Glutamatergic neuron (in vitro differentiated cells): ENCODE measurements around the gene ACYP1. TPM values are rescaled to one million over a fixed set of nuclear protein-coding genes. Genes with fewer than 3 reads are reported as not detected.
A peak's percentile ranks its signal among the peaks of the same experiment; 100 is the strongest.

Source experiments
- DNase-seq: peaks from one replicate; pipeline ENCODE4 v3.0.0; 2022
- H3K27ac Mint-ChIP-seq: one replicate; pipeline ENCODE4 v1.8.0; 2020; ENCODE audit warnings: mild to moderate bottlenecking, mixed read lengths, inconsistent platforms; ENCODE audit not compliant: unreplicated experiment
- H3K27me3 Mint-ChIP-seq: one replicate; pipeline ENCODE4 v1.8.0; 2020; ENCODE audit warnings: mild to moderate bottlenecking, moderate library complexity, mixed read lengths, inconsistent platforms; ENCODE audit not compliant: unreplicated experiment
- H3K36me3 Mint-ChIP-seq: one replicate; pipeline ENCODE4 v1.8.0; 2020; ENCODE audit warnings: mild to moderate bottlenecking, mixed read lengths, inconsistent platforms; ENCODE audit not compliant: unreplicated experiment
- H3K4me1 Mint-ChIP-seq: one replicate; pipeline ENCODE4 v1.8.0; 2020; ENCODE audit warnings: mild to moderate bottlenecking, low read depth, mixed read lengths, inconsistent platforms; ENCODE audit not compliant: unreplicated experiment
- H3K4me3 Mint-ChIP-seq: one replicate; pipeline ENCODE4 v1.8.0; 2020; ENCODE audit warnings: mild to moderate bottlenecking, mixed read lengths, inconsistent platforms; ENCODE audit not compliant: unreplicated experiment
- H3K9me3 Mint-ChIP-seq: one replicate; pipeline ENCODE4 v1.8.0; 2020; ENCODE audit warnings: mild to moderate bottlenecking, moderate library complexity, mixed read lengths, inconsistent platforms; ENCODE audit not compliant: unreplicated experiment
- CTCF ChIP-seq: fragments of 200-600 bp; sonication (generic); IDR thresholded peaks from one replicate; pipeline ENCODE4 v1.5.0; 2021; ENCODE audit not compliant: partially characterized antibody, unreplicated experiment
- long read RNA-seq: library from polyadenylated mRNA; unstranded; transcript quantifications from one replicate; pipeline ENCODE4 v2.0.0, GENCODE V29; 2020; ENCODE audit not compliant: unreplicated experiment
- total RNA-seq: library from RNA; stranded (reverse); fragmentation: NEBNext Ultra II Directional; extraction: Animal tissue kit (Norgen Biotek cat#: 25700); gene quantifications from one replicate; pipeline ENCODE4 v1.2.1, GENCODE V29; 2021; ENCODE audit not compliant: unreplicated experiment

Gene ACYP1
- total RNA-seq = 14.3 TPM
- long read RNA-seq, transcript ACYP1-201 (3 exons, 627 nt) = major isoform, 5 of 8 reads
- long read RNA-seq, partial matches to known transcripts = 0 of 8 reads
- long read RNA-seq, other reads (novel, unspliced or antisense) = 0 of 8 reads

GRCh38 chr14:75063491-75064204 is at the start of gene ACYP1:
ACYP1 (minus strand) TSS chr14:75064024; CDS start chr14:75063553, 471 bp downstream.
- DNase-seq = peak; percentile 95
- Mint-ChIP-seq H3K27ac (peak within 1 kb of the TSS; percentile 29), H3K4me3 (peak within 1 kb of the TSS; percentile 98), H3K4me1 (peaks cover 4% of the 10 kb centered on the region), H3K36me3 (peaks cover 4% of the 10 kb centered on the region), H3K9me3 (peaks cover 2% of the 10 kb centered on the region), H3K27me3 (peaks cover 2% of the 10 kb centered on the region)
- no peak for TF ChIP-seq CTCF

- no peaks in the 10 kb centered on the region for H3K27me3 Mint-ChIP-seq
- H3K4me3 Mint-ChIP-seq = no peak overlapping the region
- H3K4me1 Mint-ChIP-seq = no peaks in the 10 kb centered on the region
- no peaks in the 10 kb centered on the region for H3K36me3 Mint-ChIP-seq
- no peak for TF ChIP-seq CTCF
- DNase-seq = no peak
- no peaks in the 10 kb centered on the region for H3K9me3 Mint-ChIP-seq
- H3K27ac Mint-ChIP-seq = no peak overlapping the region
Measured at GRCh38 chr14:75109877-75110276, 46.1 kb upstream of the ACYP1 start.

- Mint-ChIP-seq H3K36me3 (no peaks in the 10 kb centered on the region), H3K27ac (no peak overlapping the region), H3K27me3 (no peaks in the 10 kb centered on the region), H3K9me3 (peaks cover 1% of the 10 kb centered on the region), H3K4me3 (no peak overlapping the region), H3K4me1 (no peaks in the 10 kb centered on the region)
- no peak for TF ChIP-seq CTCF
- DNase-seq = no peak
Measured at GRCh38 chr14:75107186-75107585, 43.4 kb upstream of the ACYP1 start.

- Mint-ChIP-seq H3K4me3 (no peak overlapping the region), H3K27ac (no peak overlapping the region), H3K9me3 (peaks cover 1% of the 10 kb centered on the region), H3K4me1 (no peaks in the 10 kb centered on the region), H3K27me3 (no peaks in the 10 kb centered on the region), H3K36me3 (peaks cover 6% of the 10 kb centered on the region)
- DNase-seq = no peak
- TF ChIP-seq CTCF = no peak
Measured at GRCh38 chr14:75101491-75101890, 37.7 kb upstream of the ACYP1 start.

- Mint-ChIP-seq H3K27me3 (no peaks in the 10 kb centered on the region), H3K27ac (no peak overlapping the region), H3K9me3 (peaks cover 1% of the 10 kb centered on the region), H3K4me3 (no peak overlapping the region), H3K36me3 (peaks cover 6% of the 10 kb centered on the region), H3K4me1 (no peaks in the 10 kb centered on the region)
- DNase-seq = no peak
- TF ChIP-seq CTCF = no peak
Measured at GRCh38 chr14:75098682-75099081, 34.9 kb upstream of the ACYP1 start.
